ENCODE data around the gene PEX14. TPM values are rescaled to one million over a fixed set of nuclear protein-coding genes. Genes with fewer than 3 reads are reported as not detected.

PEX14 gene
- total RNA-seq, 2 donors from 2014 or later: 19.7 to 21.5 TPM

- no peak for DNase-seq
- intact Hi-C loops (cut with DNase I, micrococcal nuclease): no loop called here
- ATAC-seq: no peak
Observed at GRCh38 chr1:10617318-10617717, 142.6 kb downstream of the PEX14 start.

- intact Hi-C loops (cut with DNase I, micrococcal nuclease): no loop called here
Observed at GRCh38 chr1:10617931-10618885, 143.5 kb downstream of the PEX14 start.

GRCh38 chr1:10620776-10621175 lies 146.0 kb downstream of the PEX14 start:
- no peak for ATAC-seq
- DNase-seq: no peak
- intact Hi-C loops (cut with DNase I, micrococcal nuclease): no loop called here

More at GRCh38 chr1:10617931-10618885, 143.5 kb downstream of the PEX14 start:
- no peak for DNase-seq
- no peak for ATAC-seq

DNA sequence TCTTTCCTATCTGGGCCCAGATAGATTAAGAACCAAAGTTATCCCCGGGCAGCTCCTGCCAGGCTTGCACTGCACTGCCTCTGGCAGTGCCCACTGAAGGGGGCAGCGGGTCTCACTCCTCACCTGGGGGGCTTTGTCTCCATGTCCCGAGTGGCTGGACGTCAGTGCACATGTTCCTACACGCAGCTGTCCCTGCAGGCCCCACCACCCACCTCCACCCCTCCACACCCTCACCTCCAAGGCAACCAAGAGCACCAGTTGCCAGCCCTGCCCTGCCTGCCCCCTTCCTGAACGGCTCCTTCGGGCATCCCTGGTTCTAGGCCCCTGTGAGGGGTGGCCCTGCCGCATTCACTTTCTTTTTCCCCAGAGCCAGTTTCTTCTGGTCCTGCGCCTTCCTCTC lies 147.2 kb downstream of the PEX14 start:
- ATAC-seq (no peak), DNase-seq (no peak)
- intact Hi-C loops (cut with DNase I, micrococcal nuclease): no loop called here

GRCh38 chr1:10622910-10623685 lies 148.3 kb downstream of the PEX14 start:
- ATAC-seq (no peak), DNase-seq (no peak)
- intact Hi-C loops (cut with DNase I, micrococcal nuclease): no loop called here

GRCh38 chr1:10623686-10624145 lies 149.0 kb downstream of the PEX14 start:
- intact Hi-C loops (cut with DNase I, micrococcal nuclease): no loop called here
- DNase-seq (no peak), ATAC-seq (no peak)

DNA sequence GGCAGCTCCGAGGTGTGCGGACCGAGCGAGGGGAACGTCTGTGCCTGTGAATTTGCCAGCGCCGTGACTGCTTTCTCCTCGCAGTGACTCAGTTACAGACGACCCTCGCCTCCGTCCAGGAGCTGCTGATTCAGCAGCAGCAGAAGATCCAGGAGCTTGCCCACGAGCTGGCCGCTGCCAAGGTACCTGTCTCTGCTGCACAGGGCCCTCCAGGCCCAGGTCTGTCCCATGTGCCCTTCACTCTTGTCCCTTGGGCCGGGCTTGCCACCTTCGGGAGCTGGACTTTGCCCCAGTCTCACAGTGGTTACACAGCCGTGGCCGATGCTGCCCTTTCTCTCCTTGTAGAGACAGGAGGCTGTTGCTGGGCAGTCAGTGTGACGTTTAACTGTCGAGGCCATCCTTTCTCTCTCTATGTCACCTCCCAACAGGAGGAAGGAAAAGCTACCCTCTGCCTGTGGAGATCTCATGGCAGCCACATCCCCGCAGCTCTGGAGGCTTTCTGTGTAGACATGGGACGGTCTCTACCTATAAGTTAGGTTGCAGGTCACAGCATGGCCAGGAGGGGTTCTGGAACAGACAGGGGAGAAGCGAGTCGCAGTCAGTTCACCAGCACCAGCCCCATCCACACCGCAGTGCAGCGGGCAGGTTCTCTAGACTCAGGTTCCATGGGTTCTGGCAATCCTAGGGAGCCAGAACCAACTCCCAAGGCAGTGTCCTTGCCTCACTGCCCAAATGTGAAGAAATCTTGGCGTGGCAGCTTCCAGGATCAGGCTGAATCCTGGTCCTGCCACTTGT lies 149.7 kb downstream of the PEX14 start:
- no peak for ATAC-seq
- no peak for DNase-seq
- intact Hi-C loops (cut with DNase I, micrococcal nuclease): no loop called here

GRCh38 chr1:10625076-10625475 lies 150.3 kb downstream of the PEX14 start:
- DNase-seq (no peak), ATAC-seq (no peak)
- intact Hi-C loops (cut with DNase I, micrococcal nuclease): no loop called here

DNA sequence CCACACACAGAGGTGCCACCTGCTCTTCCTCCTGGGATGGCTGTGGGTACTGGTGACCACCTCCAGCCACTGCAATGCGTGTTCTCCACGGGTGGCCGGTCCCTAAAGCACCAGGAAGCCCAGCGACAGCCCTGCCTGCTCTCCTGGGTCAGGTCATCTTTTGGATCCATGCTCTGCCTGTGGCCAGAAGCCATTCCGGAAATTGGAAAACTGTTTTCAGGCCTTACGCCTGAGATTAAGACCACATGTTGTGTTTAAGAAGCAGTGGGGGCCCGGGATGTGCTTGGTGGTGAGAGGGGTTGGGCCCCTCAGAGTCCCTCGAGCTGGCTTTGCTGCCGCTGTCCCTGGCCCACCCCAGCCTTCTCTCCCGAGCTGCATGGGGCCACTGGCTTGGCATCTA lies 150.8 kb downstream of the PEX14 start:
- ATAC-seq (no peak), DNase-seq (no peak)
- intact Hi-C loops (cut with DNase I, micrococcal nuclease): no loop called here

GRCh38 chr1:10626131-10626731 lies 151.5 kb downstream of the PEX14 start:
- ATAC-seq: no peak
- intact Hi-C loops (cut with DNase I, micrococcal nuclease): no loop called here
- DNase-seq: no peak

DNA sequence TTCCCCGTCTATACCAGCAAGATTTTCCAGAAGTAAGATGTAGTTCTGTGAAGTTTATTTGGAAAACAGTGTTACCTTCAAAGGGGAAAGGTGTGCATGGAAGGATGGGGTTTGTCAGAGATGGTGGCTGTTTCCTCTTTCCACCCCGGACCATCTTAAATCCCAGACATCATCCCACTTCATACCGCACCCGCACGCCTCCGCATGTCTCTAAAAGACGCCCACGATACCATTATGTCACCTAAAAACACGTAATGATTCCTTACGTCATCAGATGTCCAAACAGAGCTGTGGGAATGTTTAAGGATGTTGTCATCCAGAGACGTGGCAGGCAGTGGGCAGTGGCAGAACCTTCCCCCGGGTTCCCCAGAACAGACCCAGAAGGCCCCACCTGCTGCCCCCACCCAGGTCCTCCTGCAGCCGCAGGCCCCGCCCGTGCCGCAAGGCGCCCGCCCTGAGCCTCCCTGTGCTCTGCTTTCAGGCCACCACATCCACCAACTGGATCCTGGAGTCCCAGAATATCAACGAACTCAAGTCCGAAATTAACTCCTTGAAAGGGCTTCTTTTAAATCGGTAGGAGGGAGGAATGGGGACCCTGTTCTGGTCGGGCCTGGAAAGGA lies 152.2 kb downstream of the PEX14 start:
- no peak for DNase-seq
- ATAC-seq: no peak
- intact Hi-C loops (cut with DNase I, micrococcal nuclease): no loop called here

DNA sequence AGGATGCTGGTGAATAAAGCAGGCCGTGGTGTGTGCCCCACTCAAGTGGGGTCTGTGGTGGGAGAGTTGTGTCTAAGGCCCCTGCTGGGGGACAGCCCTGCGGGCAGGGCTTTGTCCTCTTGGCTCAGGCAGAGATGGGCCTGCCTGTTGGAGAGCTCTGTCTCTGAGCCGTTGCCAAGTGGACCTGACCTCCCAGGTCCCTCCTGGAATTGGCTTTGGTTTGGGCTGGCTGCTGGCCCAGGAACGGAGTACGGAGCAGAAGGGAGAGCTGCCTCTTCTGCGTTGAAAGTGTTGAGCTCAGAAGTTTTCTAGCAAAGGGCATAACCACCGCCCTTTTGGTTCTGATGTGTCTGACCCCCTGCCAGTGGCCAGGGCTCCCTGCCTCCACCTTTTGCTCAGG lies 153.9 kb downstream of the PEX14 start:
- intact Hi-C loops (cut with DNase I, micrococcal nuclease): no loop called here

GRCh38 chr1:10629091-10629815 lies 154.5 kb downstream of the PEX14 start:
- no peak for ATAC-seq
- intact Hi-C loops (cut with DNase I, micrococcal nuclease): no loop called here
- DNase-seq: no peak

More for the DNA sequence above, 153.9 kb downstream of the PEX14 start:
- ATAC-seq: no peak
- no peak for DNase-seq

- intact Hi-C loops (cut with DNase I, micrococcal nuclease): loop anchor here in 1 of 2 donors (10.0 kb wide), 1 partner anchor 105 kb away; no protein-coding TSS in a partner anchor
- no peak for DNase-seq
- ATAC-seq: no peak
Observed at GRCh38 chr1:10629816-10630571, 155.2 kb downstream of the PEX14 start.

DNA sequence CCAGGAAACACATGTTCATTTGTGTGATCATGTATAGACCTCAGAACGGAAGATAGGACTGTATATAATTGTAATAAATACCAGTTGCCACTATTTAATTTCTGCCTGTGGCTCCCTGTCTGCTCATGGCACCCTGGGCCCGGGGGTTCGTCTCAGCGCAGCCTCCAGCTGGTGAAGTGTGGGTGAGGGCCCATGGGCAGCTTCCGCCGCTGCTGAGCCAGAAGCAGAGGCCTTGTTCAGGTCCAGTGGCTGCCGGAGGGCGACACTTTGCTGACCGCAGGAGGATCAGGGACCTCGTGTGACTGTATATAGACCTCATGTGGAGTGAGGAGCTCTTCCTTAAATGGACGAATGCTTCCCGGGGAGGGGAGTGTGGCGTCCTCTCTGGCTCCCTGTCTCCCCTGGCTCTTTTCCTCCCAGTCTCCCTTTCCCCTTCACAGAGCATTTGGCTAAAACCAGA lies 155.9 kb downstream of the PEX14 start:
- intact Hi-C loops (cut with DNase I, micrococcal nuclease): loop anchor here in 1 of 2 donors (10.0 kb wide), 1 partner anchor 106 kb away; no protein-coding TSS in a partner anchor
- DNase-seq (no peak), ATAC-seq (no peak)

GRCh38 chr1:10631121-10631810 lies 156.5 kb downstream of the PEX14 start:
- DNase-seq (no peak), ATAC-seq (no peak)
- intact Hi-C loops (cut with DNase I, micrococcal nuclease): loop anchor here in 1 of 2 donors (10.0 kb wide), 1 partner anchor 106 kb away; no protein-coding TSS in a partner anchor

Data from left colon (tissue), 2 donors.